Measurements from ENCODE around the gene OR4E1.

DNA sequence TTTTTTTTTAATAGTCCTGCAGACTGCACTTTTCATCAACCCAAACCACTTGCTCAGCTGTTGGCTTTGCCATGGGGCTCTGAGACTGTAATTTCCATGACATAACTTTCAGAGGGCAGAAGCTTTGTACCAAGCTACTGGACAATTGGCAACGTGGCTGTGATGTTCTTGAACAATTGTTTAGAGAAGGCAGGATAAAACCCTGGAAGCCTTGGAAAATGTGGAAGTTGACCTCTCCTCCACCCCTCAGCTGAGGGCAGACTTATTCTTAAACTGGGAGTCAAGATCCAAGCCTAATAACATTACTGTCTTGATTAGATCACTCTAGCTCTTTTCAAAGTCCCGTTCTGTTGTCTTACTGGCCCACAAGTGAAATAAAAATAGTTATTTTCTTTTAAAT, 2.2 kb downstream of the OR4E1 start:
- TF ChIP-seq, protein P1, sequence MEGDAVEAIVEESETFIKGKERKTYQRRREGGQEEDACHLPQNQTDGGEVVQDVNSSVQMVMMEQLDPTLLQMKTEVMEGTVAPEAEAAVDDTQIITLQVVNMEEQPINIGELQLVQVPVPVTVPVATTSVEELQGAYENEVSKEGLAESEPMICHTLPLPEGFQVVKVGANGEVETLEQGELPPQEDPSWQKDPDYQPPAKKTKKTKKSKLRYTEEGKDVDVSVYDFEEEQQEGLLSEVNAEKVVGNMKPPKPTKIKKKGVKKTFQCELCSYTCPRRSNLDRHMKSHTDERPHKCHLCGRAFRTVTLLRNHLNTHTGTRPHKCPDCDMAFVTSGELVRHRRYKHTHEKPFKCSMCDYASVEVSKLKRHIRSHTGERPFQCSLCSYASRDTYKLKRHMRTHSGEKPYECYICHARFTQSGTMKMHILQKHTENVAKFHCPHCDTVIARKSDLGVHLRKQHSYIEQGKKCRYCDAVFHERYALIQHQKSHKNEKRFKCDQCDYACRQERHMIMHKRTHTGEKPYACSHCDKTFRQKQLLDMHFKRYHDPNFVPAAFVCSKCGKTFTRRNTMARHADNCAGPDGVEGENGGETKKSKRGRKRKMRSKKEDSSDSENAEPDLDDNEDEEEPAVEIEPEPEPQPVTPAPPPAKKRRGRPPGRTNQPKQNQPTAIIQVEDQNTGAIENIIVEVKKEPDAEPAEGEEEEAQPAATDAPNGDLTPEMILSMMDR (IDR thresholded peaks at IDR 0.05) = no peak
- no peak for TF ChIP-seq POLR2A (IDR thresholded peaks at IDR 0.05)
